ENCODE measurements around the gene SLC36A3. TPM values are rescaled to one million over a fixed set of nuclear protein-coding genes. Genes with fewer than 3 reads are reported as not detected.

The SLC36A3 gene
- total RNA-seq, 2 experiments from 2014 or later, result not detected

DNA sequence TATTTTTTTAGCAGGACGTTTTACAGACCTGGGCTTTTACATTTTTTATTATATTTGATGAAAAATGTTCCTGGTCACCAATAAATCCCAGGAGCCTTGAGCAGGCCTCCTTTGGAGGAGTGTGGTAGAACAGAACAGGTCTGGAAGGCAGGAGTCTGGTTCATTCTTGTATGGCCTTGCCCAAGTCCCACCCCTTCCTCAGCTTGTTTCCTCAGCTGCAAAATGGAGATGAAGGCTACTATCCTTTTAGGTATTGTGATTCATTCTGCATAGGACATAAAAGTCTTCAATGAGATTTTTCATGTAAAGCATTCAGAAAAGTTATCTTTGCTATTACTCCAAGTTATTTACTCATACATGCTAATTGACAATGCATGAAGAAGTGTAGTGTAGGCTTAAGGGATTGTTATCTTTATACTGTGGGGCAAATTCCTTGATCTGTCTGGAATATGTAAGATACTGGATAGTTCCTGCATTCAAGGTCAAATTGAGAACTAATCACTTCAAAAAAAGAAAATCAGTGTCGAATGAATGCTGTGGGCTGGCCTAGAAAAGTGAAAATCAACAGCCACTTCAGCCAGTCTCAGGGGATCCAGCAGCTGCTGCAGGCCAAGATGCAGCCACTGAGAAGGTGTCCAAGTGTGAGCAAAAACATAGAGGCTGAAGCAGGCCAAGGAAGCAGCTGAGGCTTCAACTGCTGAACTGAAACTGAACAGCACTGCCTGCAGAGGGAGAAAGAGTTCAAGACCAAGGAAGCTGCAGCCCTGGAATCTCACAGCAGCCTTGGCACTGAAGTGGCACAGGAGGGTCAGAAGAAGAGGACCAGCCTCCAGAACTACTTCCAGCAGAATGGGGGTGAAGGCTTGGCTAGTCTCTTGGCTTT lies 15.5 kb upstream of the SLC36A3 start:
- Histone ChIP-seq H3K79me2 (ENCODE audit: insufficient read depth, low read depth, low read length) (no peaks in the 10 kb centered on the region), H3K4me2 (ENCODE audit: low read length) (no peak overlapping the region), H3K9me2 (ENCODE audit: insufficient read depth, low read length) (no peaks in the 10 kb centered on the region), H3K4me1 (ENCODE audit: insufficient read depth, low read length, poor library complexity, severe bottlenecking) (peaks cover 6% of the 10 kb centered on the region), H3K9me3 (ENCODE audit: low read length) (no peaks in the 10 kb centered on the region), H3K4me3 (ENCODE audit: low read depth, low read length, poor library complexity, severe bottlenecking) (no peak overlapping the region), H3K27ac (ENCODE audit: low read depth, low read length, poor library complexity, severe bottlenecking) (no peak overlapping the region), H4K20me1 (ENCODE audit: insufficient read depth, low read length) (no peaks in the 10 kb centered on the region), H2AFZ (ENCODE audit: low read length) (no peak overlapping the region; the same call in 1 of the 2 replicates), H3K36me3 (ENCODE audit: insufficient read depth, low read length) (no peaks in the 10 kb centered on the region)
- POLR2A ChIA-PET, result interaction anchor here (0.6 to 0.9 kb wide), 2 partner anchors 41 to 329 kb away, joined by 3 read pairs; no protein-coding TSS in a partner anchor
- no peak for TF ChIP-seq EZH2phosphoT487 (IDR thresholded peaks at IDR 0.05; ENCODE audit: borderline replicate concordance, low read depth, low read length)
- TF ChIP-seq, protein P1, sequence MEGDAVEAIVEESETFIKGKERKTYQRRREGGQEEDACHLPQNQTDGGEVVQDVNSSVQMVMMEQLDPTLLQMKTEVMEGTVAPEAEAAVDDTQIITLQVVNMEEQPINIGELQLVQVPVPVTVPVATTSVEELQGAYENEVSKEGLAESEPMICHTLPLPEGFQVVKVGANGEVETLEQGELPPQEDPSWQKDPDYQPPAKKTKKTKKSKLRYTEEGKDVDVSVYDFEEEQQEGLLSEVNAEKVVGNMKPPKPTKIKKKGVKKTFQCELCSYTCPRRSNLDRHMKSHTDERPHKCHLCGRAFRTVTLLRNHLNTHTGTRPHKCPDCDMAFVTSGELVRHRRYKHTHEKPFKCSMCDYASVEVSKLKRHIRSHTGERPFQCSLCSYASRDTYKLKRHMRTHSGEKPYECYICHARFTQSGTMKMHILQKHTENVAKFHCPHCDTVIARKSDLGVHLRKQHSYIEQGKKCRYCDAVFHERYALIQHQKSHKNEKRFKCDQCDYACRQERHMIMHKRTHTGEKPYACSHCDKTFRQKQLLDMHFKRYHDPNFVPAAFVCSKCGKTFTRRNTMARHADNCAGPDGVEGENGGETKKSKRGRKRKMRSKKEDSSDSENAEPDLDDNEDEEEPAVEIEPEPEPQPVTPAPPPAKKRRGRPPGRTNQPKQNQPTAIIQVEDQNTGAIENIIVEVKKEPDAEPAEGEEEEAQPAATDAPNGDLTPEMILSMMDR (conservative IDR thresholded peaks at IDR 0.05; ENCODE audit: low read length), result peak; percentile 47; the same call in 1 of the 2 replicates
- intact Hi-C loops (cut with micrococcal nuclease; ENCODE audit: unreplicated experiment), result loop anchor here (5.0 kb wide), 3 partner anchors 62 to 203 kb away; no protein-coding TSS in a partner anchor
- no TSS peak for BruUV-seq (replicated peaks)
- peak; percentile 65 for DNase-seq (ENCODE audit: low spot score)
- CTCF ChIA-PET (ENCODE audit: unreplicated experiment), result interaction anchor here (0.8 kb wide), 1 partner anchor 266 kb away, joined by 3 read pairs; no protein-coding TSS in a partner anchor

DNA sequence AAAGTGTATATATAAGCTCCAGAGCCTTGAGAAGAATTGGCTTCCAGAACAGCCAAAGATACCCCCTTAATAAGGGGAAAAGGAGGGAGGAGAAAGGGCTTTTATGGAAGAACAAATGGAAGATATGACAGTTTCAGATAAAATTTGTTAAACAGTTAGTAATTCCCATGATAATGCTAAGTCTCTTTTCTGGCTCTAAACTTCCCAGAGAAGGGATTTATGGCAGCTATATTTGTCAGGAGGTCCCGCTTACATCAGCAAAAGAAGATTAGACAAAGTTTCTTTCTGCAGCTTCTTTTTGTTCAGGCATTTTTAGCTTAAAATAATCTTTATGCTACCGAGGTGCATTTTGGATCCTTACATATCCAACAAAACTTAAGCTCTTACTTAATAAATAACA lies 14.3 kb upstream of the SLC36A3 start:
- BruUV-seq (replicated peaks), result no TSS peak

More for the DNA sequence above, 14.3 kb upstream of the SLC36A3 start:
- ChIA-PET CTCF (ENCODE audit: unreplicated experiment) (no interaction called here), POLR2A (interaction anchor here (0.7 kb wide), 1 partner anchor 433 kb away, joined by 3 read pairs; no protein-coding TSS in a partner anchor)
- Histone ChIP-seq H3K4me3 (ENCODE audit: low read depth, low read length, poor library complexity, severe bottlenecking) (no peak overlapping the region), H3K4me2 (ENCODE audit: low read length) (no peak overlapping the region), H3K79me2 (ENCODE audit: insufficient read depth, low read depth, low read length) (no peaks in the 10 kb centered on the region), H3K9me2 (ENCODE audit: insufficient read depth, low read length) (no peaks in the 10 kb centered on the region), H4K20me1 (ENCODE audit: insufficient read depth, low read length) (no peaks in the 10 kb centered on the region), H3K4me1 (ENCODE audit: insufficient read depth, low read length, poor library complexity, severe bottlenecking) (peaks cover 6% of the 10 kb centered on the region), H3K9me3 (ENCODE audit: low read length) (no peaks in the 10 kb centered on the region), H2AFZ (ENCODE audit: low read length) (no peak overlapping the region), H3K27ac (ENCODE audit: low read depth, low read length, poor library complexity, severe bottlenecking) (no peak overlapping the region), H3K36me3 (ENCODE audit: insufficient read depth, low read length) (no peaks in the 10 kb centered on the region)
- no peak for TF ChIP-seq EZH2phosphoT487 (IDR thresholded peaks at IDR 0.05; ENCODE audit: borderline replicate concordance, low read depth, low read length)
- TF ChIP-seq, protein P1 (conservative IDR thresholded peaks at IDR 0.05; ENCODE audit: low read length), result no peak
- intact Hi-C loops (cut with micrococcal nuclease; ENCODE audit: unreplicated experiment), result loop anchor here (2.0 to 5.0 kb wide), 4 partner anchors 61 to 204 kb away; no protein-coding TSS in a partner anchor
- no peak for DNase-seq (ENCODE audit: low spot score)

All from OCI-LY7 (cell line).